ENCODE measurements around the gene SDK1. TPM values are rescaled to one million over a fixed set of nuclear protein-coding genes. Genes with fewer than 3 reads are reported as not detected.
"Not testable (repeated sequence)": the region's sequence is repeated elsewhere in the genome, so short reads cannot be mapped to it uniquely, and the experiment has no call there.

Gene SDK1
- total RNA-seq, 4 donors from 2014 or later: 3.7 to 80.9 (median 13.1) TPM

- no peak for TF ChIP-seq CTCF (IDR thresholded peaks at IDR 0.05)
- Histone ChIP-seq H3K9me3 (no peaks in the 10 kb centered on the region), H3K27me3 (no peaks in the 10 kb centered on the region), H3K36me3 (no peaks in the 10 kb centered on the region), H3K4me3 (no peak overlapping the region), H3K4me1 (no peaks in the 10 kb centered on the region), H3K27ac (no peak overlapping the region)
- no peak for DNase-seq
These were observed 636.1 kb downstream of the SDK1 start for GRCh38 chr7:3937146-3937545.

GRCh38 chr7:3937605-3938004, 636.6 kb downstream of the SDK1 start:
- no peak for TF ChIP-seq CTCF (IDR thresholded peaks at IDR 0.05)
- TF ChIP-seq POLR2A (IDR thresholded peaks at IDR 0.05): no peak
- Histone ChIP-seq H3K27me3 (no peaks in the 10 kb centered on the region), H3K4me1 (no peaks in the 10 kb centered on the region), H3K4me3 (no peak overlapping the region), H3K27ac (no peak overlapping the region), H3K9me3 (no peaks in the 10 kb centered on the region), H3K36me3 (no peaks in the 10 kb centered on the region)
- DNase-seq: no peak

- H3K27me3 ChIP-seq, H3K4me1 ChIP-seq, DNase-seq, H3K27ac ChIP-seq, H3K4me3 ChIP-seq, H3K36me3 ChIP-seq, H3K9me3 ChIP-seq: not testable (repeated sequence)
These were observed 640.7 kb downstream of the SDK1 start for GRCh38 chr7:3941706-3942105.

GRCh38 chr7:3942276-3942675, 641.2 kb downstream of the SDK1 start:
- no peak for TF ChIP-seq POLR2A (IDR thresholded peaks at IDR 0.05)
- no peak for TF ChIP-seq CTCF (IDR thresholded peaks at IDR 0.05)
- no peak overlapping the region for H3K4me3 ChIP-seq
- no peak for DNase-seq
- H3K4me1 ChIP-seq: no peaks in the 10 kb centered on the region
- H3K27ac ChIP-seq: no peak overlapping the region
- H3K27me3 ChIP-seq: no peaks in the 10 kb centered on the region
- H3K9me3 ChIP-seq: no peaks in the 10 kb centered on the region
- H3K36me3 ChIP-seq: no peaks in the 10 kb centered on the region

- no peak overlapping the region for H3K27ac ChIP-seq
- no peaks in the 10 kb centered on the region for H3K4me1 ChIP-seq
- no peak overlapping the region for H3K4me3 ChIP-seq
- H3K27me3 ChIP-seq: no peaks in the 10 kb centered on the region
- no peak for DNase-seq
- no peaks in the 10 kb centered on the region for H3K9me3 ChIP-seq
- TF ChIP-seq POLR2A (IDR thresholded peaks at IDR 0.05) (no peak), CTCF (IDR thresholded peaks at IDR 0.05) (no peak)
- H3K36me3 ChIP-seq: no peaks in the 10 kb centered on the region
These were observed 642.0 kb downstream of the SDK1 start for GRCh38 chr7:3942816-3943745.

- Histone ChIP-seq H3K27me3 (no peaks in the 10 kb centered on the region), H3K27ac (no peak overlapping the region), H3K9me3 (no peaks in the 10 kb centered on the region), H3K4me1 (no peaks in the 10 kb centered on the region), H3K4me3 (no peak overlapping the region), H3K36me3 (no peaks in the 10 kb centered on the region)
- TF ChIP-seq POLR2A (IDR thresholded peaks at IDR 0.05) (no peak), CTCF (IDR thresholded peaks at IDR 0.05) (no peak)
- no peak for DNase-seq
These were observed 642.9 kb downstream of the SDK1 start for GRCh38 chr7:3943779-3944520.
